SK-N-SH (cell line): Measurements from ENCODE around the gene ABHD6.

Experiments
- CTCF ChIP-seq: fragments of 200-600 bp; sonication (generic); IDR thresholded peaks from 2 replicates; pipeline ENCODE4 v1.6.1; 2017; ENCODE audit warnings: antibody characterized with exemption, mild to moderate bottlenecking, moderate library complexity
- ELF1 ChIP-seq: IDR thresholded peaks from 2 replicates; pipeline ENCODE4 v1.4.0; 2012
- EZH2phosphoT487 ChIP-seq: fragments of 200-600 bp; sonication (generic); IDR thresholded peaks from 2 replicates; pipeline ENCODE4 v1.6.1; 2017; ENCODE audit warnings: low read depth, mixed run types, mild to moderate bottlenecking, antibody characterized with exemption, moderate library complexity, borderline replicate concordance
- GATA2 ChIP-seq: sonication (generic); formaldehyde crosslinking; IDR thresholded peaks from 2 replicates; pipeline ENCODE4 v1.5.0; 2020; ENCODE audit warnings: mild to moderate bottlenecking, missing genetic modification reagents
- SMC3 ChIP-seq: IDR thresholded peaks from 2 replicates; pipeline ENCODE4 v1.6.1; 2012; ENCODE audit warnings: low read depth, low read length, improper control_type of control experiment
- ZBTB33 ChIP-seq: IDR thresholded peaks from 2 replicates; pipeline ENCODE4 v1.4.0; 2012; ENCODE audit warnings: low read depth, borderline replicate concordance

DNA sequence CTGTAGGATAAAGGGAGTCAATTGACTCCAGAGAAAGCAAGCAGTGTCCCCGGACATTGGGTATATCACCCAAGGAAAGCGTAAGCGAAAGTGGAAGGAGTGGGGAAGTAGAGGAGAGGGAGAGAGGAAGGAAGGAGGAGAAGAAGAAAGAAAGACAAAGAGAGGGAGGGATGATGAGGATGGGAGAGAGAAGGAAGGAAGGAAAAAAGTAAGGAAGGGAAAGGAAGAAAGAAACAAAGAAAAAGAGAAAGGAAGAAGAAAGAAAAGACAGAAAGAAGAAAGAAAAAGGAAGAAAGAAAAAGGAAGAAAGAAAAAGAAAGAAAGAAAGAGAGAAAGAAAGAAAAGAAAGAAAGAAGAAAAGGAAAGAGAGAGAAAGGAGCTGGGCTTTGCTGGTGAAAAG lies 27.7 kb upstream of the ABHD6 start:
- no peak for TF ChIP-seq CTCF
- TF ChIP-seq SMC3: no peak
- no peak for TF ChIP-seq ZBTB33
- no peak for TF ChIP-seq ELF1
- no peak for TF ChIP-seq GATA2 (CRISPR knock-in tag)
- TF ChIP-seq EZH2phosphoT487: no peak
